ENCODE data around the gene TTC7B. TPM values are rescaled to one million over a fixed set of nuclear protein-coding genes. Genes with fewer than 3 reads are reported as not detected.

TTC7B gene
- total RNA-seq, 4 donors from 2014 or later, result 31.0 to 49.7 (median 45.1) TPM

- TF ChIP-seq CTCF (IDR thresholded peaks at IDR 0.05; ENCODE audit: low read depth), result no peak
These were observed 183.8 kb downstream of the TTC7B start for GRCh38 chr14:90632451-90632850.

- no peak for TF ChIP-seq CTCF (IDR thresholded peaks at IDR 0.05; ENCODE audit: low read depth)
These were observed 185.9 kb downstream of the TTC7B start for GRCh38 chr14:90630171-90630806.

GRCh38 chr14:90629471-90629870 is 186.8 kb downstream of the TTC7B start:
- no peak for TF ChIP-seq CTCF (IDR thresholded peaks at IDR 0.05; ENCODE audit: low read depth)

- TF ChIP-seq CTCF (IDR thresholded peaks at IDR 0.05; ENCODE audit: low read depth), result no peak
These were observed 187.4 kb downstream of the TTC7B start for GRCh38 chr14:90628825-90629224.

GRCh38 chr14:90627478-90627877 is 188.8 kb downstream of the TTC7B start:
- TF ChIP-seq CTCF (IDR thresholded peaks at IDR 0.05; ENCODE audit: low read depth), result no peak

- TF ChIP-seq CTCF (IDR thresholded peaks at IDR 0.05; ENCODE audit: low read depth), result no peak
These were observed 189.7 kb downstream of the TTC7B start for GRCh38 chr14:90626550-90626949.

- no peak for TF ChIP-seq CTCF (IDR thresholded peaks at IDR 0.05; ENCODE audit: low read depth)
These were observed 190.8 kb downstream of the TTC7B start for GRCh38 chr14:90625445-90625844.

Data from subcutaneous adipose tissue (tissue), 4 donors.